Medulla oblongata (tissue), 1 donor: ENCODE measurements around the gene ZNF385C.

ENCODE experiments used
- DNase-seq: peaks from one replicate; pipeline ENCODE4 v3.0.0-alpha.2; 2015; ENCODE audit errors: extremely low spot score

Gene ZNF385C

DNA sequence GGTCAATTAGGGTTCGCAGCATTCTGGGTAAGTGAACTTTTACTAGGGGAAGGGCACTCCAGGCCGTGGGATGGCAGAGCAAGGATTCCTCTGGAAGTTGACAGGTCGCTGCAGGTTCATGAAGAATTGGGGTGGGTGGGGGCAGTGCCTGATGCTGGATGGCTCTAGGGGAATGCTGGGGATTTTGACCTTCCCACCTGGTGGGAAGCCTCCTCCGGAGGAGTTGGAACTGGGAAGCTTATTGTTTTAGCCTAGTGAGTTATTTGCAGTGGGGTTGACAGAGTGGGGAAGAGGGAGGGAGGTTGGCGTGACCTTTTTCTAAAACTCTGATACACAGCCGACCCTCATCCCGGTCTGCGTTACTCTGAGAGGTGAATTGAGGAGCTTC lies 47.3 kb downstream of the ZNF385C start:
- DNase-seq: no peak

DNA sequence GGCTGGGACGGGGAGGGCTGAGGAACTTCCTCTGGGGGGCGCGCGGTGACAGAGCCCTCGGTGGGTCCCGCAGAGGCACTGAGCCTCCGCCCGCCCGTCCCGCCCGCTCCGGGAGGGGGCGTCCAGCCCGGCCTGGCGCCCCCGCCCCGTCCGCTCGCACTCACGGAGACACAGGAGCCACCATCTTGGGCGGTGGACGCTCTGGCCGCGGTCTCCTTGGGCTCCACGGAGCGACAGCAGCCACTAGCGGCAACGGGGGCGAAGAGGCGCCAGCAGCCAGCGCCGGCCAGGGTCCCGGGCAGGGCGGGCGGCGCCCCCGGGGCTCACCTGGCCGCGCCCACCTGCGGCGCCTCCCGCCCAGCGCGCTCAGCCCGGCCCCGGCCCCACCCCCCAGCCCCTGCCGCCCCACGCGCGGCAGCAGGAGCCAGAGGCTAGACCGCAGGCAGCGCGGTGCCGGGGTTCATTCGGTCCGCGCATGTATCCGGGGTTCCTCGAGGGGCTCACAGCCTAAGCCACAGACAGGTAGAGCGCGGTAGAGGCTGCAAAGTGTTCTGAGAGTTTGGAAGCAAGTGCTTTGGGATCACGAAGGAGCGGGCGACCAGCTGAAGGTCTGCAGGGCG lies 47.8 kb downstream of the ZNF385C start, which contains the start of gene C17orf113:
Gene C17orf113 (minus strand): TSS at position 209 of the 620 bp plus-strand sequence. CDS start 7,225 bp downstream, outside the sequence.
- DNase-seq: peak; percentile 41

DNA sequence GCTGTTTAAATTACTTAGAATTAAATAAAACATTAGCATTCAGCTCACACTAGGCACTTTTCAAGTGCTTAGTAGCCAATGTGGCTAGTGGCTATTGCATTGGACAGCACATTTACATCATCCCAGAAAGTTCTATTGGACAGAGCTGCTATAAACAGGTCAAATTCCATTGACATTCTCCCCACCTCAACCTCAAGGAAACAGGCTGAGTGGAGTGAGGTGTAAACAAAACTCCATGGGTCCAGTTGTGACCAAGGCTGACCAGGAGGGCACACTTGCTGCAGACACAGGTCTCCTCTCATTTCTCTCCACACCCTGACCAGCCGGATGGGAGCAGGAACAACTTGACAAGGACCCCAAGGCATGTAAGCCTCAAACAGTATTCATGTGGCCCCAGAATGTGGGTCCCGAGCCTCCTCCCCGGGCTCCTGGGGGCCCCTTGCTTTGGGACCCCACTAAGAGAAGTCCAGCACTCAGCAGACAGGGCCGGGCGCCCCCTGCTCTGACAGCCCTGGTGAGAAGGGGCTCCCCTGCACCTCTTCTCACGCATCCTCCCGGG lies 48.4 kb downstream of the ZNF385C start:
- no peak for DNase-seq

DNA sequence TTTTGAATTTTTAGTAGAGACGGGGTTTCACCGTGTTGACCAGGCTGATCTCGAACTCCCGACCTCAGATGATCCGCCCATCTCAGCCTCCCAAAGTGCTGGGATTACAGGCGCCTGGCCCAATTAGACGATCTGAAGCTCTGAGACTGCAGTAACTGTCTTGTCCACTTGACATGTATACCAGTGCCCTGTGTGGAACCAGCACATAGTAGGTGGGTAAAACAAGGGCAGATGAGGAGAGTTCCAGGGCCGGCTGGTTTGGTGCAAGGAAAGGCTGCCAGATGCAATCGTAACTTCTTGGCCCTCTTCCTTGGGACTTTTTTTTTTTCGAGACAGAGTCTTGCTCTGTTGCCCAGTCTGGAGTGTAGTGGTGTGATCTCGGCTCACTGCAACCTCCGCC lies 50.9 kb downstream of the ZNF385C start:
- DNase-seq: no peak

DNA sequence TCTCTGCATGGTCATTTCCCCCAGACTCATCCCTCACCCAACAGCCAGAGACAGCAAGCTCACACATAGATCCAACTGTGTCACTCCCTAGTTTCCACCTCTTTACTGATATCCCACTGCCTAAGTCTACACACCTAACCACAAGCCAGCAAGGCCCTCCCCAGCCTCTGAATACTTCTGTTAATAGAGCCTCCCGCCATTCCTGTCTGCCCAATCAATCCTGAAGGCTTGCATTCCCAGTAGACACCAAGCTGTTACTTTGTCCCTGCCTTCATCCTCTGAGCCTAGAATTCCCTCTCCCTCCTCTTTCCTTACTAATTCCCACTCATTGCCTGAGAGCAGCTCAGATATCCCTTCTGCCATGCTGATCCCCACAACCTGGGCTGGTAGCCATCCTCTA lies 52.6 kb downstream of the ZNF385C start:
- DNase-seq: no peak

DNA sequence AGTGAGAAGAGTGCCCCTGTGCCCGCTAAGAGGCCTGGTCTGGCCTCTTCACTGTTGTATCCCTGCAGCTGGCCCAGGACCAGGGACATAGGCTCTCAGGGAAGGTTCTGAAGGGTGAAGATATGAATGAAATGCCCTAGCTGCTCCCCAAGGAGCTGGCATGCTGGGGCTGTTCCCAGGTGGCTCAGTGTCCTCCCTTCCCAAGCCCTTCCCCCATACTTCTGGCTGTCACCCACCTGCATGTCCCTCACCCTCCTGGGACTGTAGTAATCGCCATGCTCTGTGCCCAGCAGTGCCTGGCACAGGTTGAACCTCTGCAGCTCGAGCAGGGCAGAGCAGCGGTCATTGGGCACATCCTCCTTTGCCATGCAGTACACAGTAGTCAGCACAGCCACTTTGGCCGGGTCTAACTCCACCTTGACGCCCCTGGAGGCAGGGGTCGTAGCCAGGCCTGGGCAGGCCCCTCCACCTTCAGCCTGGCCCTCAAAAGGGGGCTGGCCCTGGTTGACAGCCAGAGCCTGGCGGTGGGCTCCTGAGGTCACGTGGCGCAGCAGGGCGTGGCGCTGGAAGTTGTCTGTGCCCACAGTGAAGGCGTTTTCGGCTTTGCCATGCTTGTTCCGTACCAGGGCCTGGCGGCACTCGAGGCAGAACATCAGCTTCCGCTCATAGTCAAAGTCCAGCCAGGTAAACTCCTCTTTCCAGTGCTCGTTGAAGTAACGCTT lies 55.5 kb downstream of the ZNF385C start:
- no peak for DNase-seq

DNA sequence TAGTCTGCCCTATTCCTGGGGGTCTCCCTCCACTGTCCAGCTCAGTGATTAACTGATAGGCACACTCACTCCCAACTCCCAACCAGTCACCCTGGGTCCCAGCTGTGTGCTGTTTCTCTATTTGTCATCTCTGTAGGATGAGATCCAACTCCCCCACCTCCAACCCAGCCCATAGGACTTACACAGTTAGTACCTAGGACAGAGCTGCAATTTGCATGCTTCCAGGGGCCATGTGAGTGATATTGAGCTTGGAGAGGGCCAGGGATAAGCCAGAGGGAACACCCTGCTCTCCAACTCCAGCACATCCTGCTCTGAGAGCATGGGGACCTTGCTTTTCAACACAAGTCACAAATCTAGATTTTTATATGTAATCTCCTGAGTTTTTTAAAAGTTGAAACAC lies 56.7 kb downstream of the ZNF385C start:
- DNase-seq: no peak

DNA sequence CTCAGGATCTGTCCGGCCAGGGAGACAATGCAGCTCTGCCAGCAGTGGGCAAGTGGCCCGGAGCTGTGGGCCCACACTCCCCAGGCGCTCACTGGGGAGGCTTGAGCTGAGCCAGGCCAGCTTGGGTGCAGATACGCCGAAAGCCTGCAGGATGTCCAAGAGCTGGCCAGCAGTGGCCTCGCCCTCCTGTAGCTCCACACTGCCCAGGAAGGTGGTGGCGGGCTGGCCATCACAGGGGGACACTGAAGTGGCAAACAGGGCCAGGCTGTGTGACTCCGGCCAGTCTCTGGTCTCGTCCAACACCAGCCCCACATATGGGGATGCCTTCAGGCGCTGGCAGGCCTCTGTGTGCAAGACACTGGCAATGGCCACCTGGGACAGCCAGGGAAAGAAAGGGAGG lies 57.5 kb downstream of the ZNF385C start:
- no peak for DNase-seq

DNA sequence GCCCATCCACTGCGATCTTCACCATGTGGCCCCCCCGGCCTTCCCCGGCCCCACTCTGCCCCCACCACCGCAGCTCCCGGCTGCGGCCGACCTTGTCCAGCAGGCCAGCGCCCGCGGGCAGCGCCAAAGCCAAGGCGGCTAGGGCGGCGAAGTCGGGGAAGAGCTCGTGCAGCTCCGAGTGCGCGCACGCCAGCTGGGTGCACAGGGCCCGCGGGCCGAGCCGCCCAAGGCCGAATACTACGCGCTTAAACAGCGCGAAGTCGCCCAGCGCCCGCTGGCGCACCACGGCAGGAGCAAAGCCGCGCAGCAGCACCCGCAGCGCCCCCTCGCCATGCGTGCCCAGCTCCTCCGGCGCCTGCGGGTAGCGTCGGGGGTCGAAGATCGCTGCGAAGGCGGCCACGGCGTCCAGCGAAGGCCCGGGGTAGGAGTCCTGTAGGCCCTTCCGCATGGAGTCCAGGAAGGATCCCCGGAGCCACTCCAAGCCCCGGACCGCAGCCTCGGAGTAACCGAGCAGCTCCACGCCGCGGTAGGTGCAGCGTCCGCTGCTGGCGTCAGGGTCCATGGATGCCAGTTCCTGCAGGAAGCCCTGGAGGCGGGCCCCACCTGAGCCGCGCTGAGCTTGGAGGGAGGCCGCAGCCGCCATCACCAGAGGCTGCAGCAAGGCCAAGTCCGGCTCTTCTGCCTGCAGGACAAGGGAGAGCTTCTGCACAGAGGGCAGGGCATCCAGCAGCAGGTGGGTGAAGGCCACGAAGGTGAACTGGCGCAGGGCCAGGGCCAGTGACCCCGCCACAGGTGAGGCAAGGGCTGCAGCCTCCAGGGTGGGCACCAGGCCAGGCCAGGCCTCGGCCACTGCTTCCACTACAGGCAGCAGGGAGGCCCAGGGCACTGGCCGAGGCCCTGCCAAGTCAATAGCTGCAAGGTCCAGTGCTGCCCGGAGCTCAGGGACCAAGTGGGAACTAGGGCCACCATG lies 58.2 kb downstream of the ZNF385C start:
- DNase-seq: no peak

DNA sequence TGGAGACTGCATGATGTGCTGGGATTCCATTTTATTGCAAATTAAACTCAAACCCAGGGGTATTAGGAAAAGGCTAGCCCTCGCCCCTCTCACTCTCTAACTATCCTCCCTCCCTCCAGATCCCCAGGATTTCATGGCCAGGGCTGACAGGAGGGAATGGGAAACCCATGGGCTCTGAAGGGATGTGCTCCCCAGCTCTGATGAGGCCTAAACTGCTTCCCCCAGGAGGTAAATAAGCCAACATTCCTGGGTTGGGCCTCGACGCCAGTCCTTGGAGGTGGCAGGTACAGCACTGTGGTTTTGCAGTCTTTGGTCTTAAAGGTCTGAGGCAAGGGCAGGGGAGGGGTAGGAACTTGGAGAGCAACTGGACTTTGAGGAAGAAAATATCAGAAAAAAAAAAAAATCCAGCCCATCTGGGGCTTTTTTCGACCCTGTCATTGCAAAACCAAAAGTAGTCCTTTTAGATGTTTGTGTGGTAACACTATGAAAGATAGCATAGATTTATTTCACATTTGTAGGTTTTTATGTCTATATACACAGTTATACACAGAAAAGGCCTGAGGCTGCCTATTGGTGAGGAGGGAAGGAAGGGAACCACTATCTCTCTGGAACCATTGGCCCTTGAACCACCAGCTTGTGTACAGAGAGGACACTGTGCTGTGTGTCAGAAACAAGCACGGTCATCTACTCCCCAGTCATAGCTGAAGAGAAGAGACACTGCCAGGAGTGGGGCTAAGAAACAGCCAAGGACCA lies 59.9 kb downstream of the ZNF385C start:
- DNase-seq: no peak

DNA sequence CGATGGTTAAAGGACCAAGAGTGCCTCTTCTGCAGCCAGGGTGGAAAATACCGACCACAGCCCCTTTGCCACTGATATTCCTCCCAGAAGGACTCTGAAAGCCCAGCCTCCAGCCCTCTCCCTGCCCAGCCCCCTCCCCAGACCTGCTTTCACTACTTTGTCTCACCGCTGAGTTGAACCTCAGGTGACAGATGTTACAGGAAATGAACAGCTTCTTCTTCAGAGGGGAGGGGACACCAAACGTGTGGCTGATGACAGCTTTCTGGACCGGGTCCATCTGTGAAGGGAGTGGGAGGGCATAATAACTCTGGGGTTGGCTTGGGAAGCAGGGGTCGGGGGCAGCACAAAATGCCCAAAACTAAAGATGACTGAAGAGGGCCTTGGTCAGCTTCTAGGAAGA lies 64.2 kb downstream of the ZNF385C start:
- DNase-seq: no peak

DNA sequence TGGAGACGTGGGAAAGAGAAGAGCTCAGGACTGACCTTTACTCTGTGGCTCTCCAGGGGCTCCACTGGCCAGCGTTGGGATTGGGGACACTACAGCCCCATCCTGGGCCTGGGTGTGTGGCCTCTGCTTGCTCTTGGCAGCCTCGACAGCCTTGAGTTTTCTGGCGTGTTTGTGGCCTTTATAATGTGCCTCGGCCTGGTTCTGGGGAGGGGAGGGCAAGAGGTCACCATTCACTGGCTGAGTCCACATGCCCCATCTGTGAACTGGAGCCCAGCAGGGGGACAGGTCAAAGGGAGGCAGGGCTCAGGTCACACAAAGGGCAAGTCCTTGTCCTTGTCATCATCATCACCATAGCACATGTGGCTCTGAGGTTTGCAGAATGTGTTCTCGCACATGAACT lies 66.7 kb downstream of the ZNF385C start:
- no peak for DNase-seq

DNA sequence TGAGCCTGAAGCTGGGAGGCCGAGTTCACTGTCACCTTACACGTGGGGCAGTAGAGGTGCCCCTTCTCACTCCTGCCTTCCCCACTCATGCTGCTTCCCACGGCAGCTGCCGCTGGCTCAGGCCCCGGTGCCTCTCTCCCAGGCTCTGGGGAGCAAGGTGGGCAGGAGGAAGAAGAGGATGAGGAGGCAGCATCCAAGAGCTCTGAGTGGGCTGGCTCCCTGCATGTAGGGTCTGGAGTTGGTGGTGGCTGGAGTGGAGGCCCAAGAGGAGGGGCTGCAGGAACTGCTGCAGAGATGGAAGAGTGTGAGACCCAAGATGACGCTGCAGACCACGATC lies 69.5 kb downstream of the ZNF385C start:
- no peak for DNase-seq

DNA sequence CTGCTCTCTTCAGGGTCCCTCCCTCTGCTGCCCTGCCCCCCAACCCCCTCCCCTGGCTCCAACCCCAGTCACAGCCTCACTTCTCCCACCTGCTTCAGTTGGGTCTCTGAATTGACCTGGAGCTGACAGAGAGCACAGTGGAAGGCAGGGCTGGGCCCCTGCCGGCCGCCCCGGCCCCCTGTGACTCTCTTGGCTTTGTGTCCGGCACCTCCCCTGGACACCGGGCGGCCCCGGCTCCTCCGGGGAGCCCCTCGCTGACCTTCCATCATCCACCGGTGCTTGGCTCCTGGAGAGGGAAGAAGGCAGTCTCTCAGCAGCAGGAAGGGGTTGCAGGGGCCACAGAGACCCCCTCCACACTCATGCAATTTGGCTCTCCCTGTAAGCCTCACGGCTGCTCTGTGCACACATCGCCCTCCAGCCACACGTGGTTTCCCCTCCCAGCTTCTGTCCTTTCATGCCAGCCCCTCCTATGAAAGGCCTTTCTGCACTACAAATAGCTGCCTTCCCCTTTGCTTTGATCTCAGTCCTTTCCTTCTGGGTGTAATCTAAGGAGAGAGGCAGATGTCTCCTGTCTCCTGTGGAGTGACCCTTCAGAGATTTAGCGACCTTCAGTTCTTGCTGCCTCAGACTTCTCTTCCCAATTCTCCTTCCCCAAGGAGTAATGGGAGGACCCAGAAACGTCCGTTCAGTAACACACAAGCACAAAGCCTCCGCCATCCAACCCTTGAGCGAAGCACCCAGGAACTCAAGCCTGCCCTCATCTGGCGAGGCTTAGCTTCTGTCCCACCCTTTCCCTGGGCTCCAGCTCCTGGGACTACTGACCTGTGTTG lies 70.1 kb downstream of the ZNF385C start:
- DNase-seq: no peak

DNA sequence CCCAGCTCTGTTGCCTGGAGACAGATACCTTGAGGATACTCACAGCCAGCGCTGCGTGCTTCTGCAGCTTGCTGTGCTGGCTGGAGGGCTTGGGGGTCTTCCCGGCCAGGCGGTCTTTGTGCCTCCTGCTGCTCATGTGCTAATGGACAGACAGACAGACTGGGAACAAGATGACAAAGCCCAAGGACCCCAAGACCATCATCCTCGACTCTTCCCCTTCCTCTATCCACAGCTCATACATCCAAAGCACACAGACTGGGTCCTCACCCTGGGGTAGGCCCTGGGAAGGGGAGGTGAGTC lies 70.7 kb downstream of the ZNF385C start:
- no peak for DNase-seq

DNA sequence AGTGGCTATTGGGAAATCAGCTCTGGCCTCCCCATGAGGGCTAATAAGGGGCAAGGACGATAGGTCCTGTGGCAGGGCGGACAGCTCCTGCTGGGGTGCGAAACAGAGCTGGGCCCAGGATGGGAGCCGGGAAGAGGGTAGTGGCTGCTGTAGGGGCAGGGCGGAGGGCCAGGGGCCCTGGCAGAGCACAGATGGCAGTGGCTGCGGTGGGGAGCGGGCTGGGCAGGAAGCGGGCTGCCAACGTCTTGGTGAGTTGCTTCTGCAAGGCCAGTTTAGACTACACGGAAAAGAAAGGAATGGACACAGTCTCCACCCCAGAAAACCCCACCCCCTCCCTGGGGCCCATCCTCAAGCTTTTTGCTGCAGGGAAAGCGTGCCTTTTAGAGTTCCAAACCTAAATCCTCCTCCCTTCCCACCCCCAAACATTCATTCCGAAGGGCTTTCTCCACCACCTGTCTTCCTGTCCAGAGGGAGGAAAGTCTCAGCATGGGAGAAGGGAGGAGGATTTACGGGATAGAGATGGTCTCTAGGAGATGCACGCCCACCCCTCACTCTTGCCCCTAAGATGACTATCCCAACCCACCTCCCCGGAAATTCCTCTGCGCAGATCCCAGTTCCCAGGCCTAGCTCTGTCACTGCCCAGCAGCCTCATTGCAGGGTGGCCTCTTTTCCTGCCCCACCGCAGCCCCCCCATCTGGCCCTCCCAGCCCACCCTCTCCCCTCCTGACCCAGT lies 71.2 kb downstream of the ZNF385C start:
- no peak for DNase-seq

DNA sequence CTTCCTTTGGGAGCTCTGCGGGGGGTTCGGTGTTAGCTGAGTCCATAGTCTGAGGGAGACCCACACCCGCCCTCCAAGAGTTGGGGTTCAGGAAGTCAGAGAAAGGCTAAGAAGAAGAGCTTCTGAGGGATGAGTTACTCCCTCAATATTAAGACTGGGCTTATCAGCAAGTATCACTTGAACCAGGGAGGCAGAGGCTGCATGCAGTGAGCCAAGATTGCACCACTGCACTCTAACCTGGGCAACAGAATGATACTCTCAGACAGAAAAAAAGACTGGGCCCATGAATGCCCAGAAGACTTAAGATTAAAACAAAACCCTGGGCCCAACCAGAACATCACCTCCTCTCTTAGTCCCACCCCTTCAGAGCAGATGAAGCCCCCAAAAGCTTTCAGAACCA lies 72.3 kb downstream of the ZNF385C start:
- no peak for DNase-seq

DNA sequence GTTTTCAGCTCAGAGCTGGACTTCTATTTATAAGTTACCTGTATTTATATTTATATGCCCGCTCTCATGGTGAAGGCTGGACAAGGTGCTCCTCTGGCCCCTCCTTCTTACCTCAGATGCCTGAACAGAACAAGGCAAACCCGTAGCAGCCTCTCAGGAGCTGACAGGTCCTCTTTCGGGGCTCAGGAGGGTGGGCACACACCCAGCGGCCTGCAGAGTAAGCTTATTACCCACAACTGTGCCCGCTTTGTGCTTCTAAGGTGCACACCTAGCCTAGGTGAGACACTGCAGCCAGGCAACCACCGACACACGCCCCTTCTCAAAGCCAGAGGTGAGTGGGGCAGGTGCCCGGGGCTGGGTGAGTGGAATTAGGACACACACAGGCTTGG lies 73.1 kb downstream of the ZNF385C start:
- DNase-seq: no peak

DNA sequence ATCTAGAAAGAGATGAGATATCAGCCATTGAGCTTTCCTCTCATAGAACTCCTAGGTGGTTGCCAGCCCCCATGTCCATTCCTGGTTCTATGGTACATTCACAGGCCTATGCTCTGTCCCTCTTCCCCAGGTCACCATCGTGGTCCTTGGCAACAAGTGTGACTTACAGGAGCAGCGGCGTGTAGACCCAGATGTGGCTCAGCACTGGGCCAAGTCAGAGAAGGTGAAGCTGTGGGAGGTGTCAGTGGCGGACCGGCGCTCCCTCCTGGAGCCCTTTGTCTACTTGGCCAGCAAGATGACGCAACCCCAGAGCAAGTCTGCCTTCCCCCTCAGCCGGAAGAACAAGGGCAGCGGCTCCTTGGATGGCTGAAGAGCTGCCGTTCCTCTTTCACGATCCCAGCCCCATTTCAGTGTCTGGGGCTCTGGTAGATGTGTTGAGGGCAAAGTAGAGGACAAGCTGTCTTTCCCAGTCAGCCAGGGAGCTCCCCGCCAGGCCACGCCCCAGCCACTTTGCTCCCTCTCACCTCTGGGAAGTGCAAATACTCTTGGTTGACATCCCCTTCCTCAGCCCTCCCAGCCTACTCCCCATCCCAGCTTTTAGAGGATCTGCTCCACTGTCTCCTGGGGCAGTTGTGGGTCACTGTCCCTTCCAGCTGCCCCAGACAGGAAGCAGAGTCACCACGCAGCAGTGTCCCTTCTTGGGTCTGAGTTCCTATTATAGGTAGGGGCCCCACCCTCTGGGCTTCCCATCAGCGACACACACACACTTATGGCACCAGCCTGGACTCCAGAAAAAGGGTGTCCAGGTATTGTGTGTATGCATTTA lies 74.5 kb downstream of the ZNF385C start:
- DNase-seq: no peak
